ENCODE results near the gene SEC14L5.
A peak's percentile ranks its signal among the peaks of the same experiment; 100 is the strongest.

The SEC14L5 gene

GRCh38 chr16:5065813-5066212 lies 107.7 kb downstream of the SEC14L5 start, which contains the start of gene C16orf89:
TSS of gene C16orf89 (minus strand) at chr16:5065956. CDS start at chr16:5065908, 48 bp downstream.
- H3K4me3 ChIP-seq (ENCODE audit: low read depth, low read length): peak within 1 kb of the TSS; percentile 5; the same call in 1 of the 2 replicates
- TF ChIP-seq CTCF (IDR thresholded peaks at IDR 0.05; ENCODE audit: control insufficient read depth, extremely low read depth, insufficient read depth): no peak
- no peak for DNase-seq (ENCODE audit: low read depth)

- H3K4me3 ChIP-seq (ENCODE audit: low read depth, low read length): no peak overlapping the region
- TF ChIP-seq CTCF (IDR thresholded peaks at IDR 0.05; ENCODE audit: control insufficient read depth, extremely low read depth, insufficient read depth): no peak
These were observed 108.4 kb downstream of the SEC14L5 start for GRCh38 chr16:5066511-5066910.

More at GRCh38 chr16:5066511-5066910, 108.4 kb downstream of the SEC14L5 start:
- no peak for DNase-seq (ENCODE audit: low read depth)

Measured in LNCaP clone FGC (cell line).